Measurements from ENCODE around the gene TAP2. TPM values are rescaled to one million over a fixed set of nuclear protein-coding genes. Genes with fewer than 3 reads are reported as not detected.

Gene TAP2
- total and polyA plus RNA-seq, 2 of the 13 experiments (the other 11 are each of a cell fraction or from before 2014, with no cell fraction given), result 10.3 to 17.6 TPM

DNA sequence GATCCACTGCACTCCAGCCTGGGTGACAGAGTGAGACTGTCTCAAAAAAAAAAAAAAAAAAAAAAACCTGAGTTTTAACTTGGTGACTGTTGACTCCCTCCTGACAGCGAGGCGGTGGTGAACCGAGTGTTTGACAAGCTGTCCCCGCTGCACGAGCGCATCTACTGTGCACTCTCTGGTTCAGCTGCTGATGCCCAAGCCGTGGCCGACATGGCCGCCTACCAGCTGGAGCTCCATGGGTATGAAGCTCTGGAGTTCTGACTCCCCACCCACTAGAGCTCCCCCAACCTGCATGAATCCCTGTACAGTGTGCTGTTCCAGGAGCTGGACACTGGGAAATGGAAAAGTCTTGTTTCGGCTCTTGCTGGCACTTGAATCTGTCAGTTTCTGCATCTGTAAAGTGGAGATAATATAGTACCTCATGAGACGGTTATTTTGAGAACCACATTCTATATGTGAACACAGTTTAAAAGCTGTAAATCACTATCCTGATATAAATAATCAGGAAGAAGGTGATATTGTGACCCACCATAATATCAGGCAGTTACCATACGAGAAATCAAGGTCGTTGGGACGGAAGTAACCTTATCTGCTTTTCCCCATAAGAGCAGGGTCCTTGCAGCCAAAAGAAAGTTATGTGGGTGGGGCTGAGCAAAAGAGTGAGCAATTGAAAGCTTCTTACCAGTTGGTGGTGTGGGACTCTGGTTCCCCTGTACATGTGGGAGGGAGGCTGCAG lies 18.8 kb upstream of the TAP2 start (continued):
- TF ChIP-seq, protein P1, sequence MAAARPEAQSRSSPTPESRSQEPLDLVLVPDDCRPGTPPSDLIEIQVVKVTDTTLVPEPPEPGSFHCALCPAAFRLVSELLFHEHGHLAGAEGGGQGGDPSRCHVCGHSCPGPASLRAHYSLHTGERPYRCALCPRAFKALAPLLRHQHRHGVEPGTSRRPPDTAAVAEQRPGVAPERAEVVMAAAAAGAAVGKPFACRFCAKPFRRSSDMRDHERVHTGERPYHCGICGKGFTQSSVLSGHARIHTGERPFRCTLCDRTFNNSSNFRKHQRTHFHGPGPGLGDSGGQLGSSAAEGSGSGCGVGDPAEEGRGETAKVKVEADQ (CRISPR knock-in tag; IDR thresholded peaks at IDR 0.05; ENCODE audit: borderline replicate concordance), result no peak

DNA sequence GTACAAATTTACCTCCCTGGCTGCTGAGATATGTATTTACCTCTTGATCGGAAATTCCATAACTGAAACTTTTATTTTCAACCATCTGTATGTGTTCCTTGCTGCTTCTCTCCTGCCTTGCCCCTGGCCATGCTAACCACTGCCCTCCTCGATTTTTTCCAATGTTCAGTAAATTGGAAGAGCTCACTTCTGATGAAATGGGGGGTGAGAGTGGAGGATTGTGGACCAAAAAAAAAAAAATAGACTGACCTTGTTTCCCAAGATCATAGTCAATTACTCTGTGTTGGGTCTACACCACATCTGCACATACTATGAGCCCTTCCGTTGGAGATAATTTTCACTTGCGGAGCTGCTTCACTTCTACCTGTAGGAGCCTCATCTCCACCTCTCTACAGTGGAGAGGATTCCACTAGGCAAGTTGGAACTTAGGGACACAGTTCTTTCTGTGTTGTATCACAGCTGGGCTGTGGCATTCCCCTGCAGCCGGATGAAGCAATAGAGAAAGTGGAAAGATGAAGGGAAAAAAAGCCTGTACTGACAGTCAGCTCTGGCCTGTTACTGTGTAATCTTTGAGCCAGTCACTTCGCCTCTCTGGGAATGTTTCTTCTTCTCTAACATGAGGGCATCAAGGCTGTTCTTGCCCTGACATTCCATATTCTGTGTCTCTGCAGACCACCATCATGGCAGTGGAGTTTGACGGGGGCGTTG lies 17.1 kb upstream of the TAP2 start:
- intact Hi-C loops (cut with micrococcal nuclease; ENCODE audit: unreplicated experiment), result loop anchor here (1.0 kb wide), 1 partner anchor 29 kb away; no protein-coding TSS in a partner anchor
- no peak for FAIRE-seq

More for the DNA sequence above, 17.1 kb upstream of the TAP2 start:
- no peaks in the 10 kb centered on the region for H4K20me1 ChIP-seq (ENCODE audit: insufficient read depth, low read length)
- no peaks in the 10 kb centered on the region; a peak in 1 of 5 replicates for H3K27me3 ChIP-seq (ENCODE audit: control insufficient read depth in 1 of 2, insufficient read depth in 2 of 2, low read length in 2 of 2)
- ATAC-seq (no peak), DNase-seq (ENCODE audit: low spot score) (no peak)
- peak overlapping the region; percentile 98 for H3K4me2 ChIP-seq (ENCODE audit: low read depth, low read length)
- H3K4me3 ChIP-seq (replicated peaks in 1 of 3; ENCODE audit: insufficient read depth in 1 of 3, low read depth in 2 of 3, low read length in 3 of 3), result peak overlapping the region in 1 of 3 experiments; percentile 96; a peak in 1 of 6 replicates
- no peaks in the 10 kb centered on the region for H3K9me3 ChIP-seq (ENCODE audit: low read length)
- in situ Hi-C loops (cut with HindIII; ENCODE audit: extremely low pct_ligation_motif_present, low pct_unique_long_range_greater_than_20kb), result no loop called here
- H3K9ac ChIP-seq (ENCODE audit: insufficient read depth, low read depth, low read length), result no peak overlapping the region
- BruUV-seq (replicated peaks), result no TSS peak
- no peaks in the 10 kb centered on the region; a peak in 1 of 5 replicates for H3K36me3 ChIP-seq (replicated peaks in 1 of 2; ENCODE audit: control insufficient read depth in 1 of 2, insufficient read depth in 2 of 2, low read length in 2 of 2)
- H3K79me2 ChIP-seq (ENCODE audit: insufficient read depth, low read length), result no peaks in the 10 kb centered on the region
- WGBS (ENCODE audit: low lambda C conversion rate), result 58% methylated on average over 8 of the region's 8 CpGs
- ChIA-PET POLR2A (interaction anchor here (0.9 to 3.8 kb wide), 3 partner anchors 12 to 116 kb away, joined by 4 to 56 read pairs (median 11); partner anchors contain the start of gene TAP2), CTCF (ENCODE audit: low intra/inter-chr PET ratio, low total read pairs) (interaction anchor here (2.4 kb wide), 1 partner anchor 17 kb away, joined by 39 read pairs; the partner anchor contains the start of gene TAP2)
- peaks cover 26% of the 10 kb centered on the region for H3K4me1 ChIP-seq (ENCODE audit: insufficient read depth, low read length)
- H3K27ac ChIP-seq (ENCODE audit: extremely low read length, insufficient read depth, low read length), result no peak overlapping the region
- H2AFZ ChIP-seq (ENCODE audit: low read length), result no peak overlapping the region
- TF ChIP-seq SRSF9 (IDR thresholded peaks at IDR 0.05; ENCODE audit: borderline replicate concordance, insufficient read depth, low read depth, low read length, poor library complexity, severe bottlenecking) (no peak), CEBPG (CRISPR knock-in tag; IDR thresholded peaks at IDR 0.05) (0 out of 2 replicates have a peak, but pooled peaks have one; percentile 41), CEBPB (IDR thresholded peaks at IDR 0.05; ENCODE audit: borderline replicate concordance, low read depth, low read length) (peak; percentile 71; the same call in 1 of the 2 replicates), RFX5 (IDR thresholded peaks at IDR 0.05; ENCODE audit: low read depth, low read length) (0 out of 2 replicates have a peak, but pooled peaks have one; percentile 7)
